ENCODE data around the gene MAP3K19.

GRCh38 chr2:135076556-135076955 lies 29.3 kb upstream of the MAP3K19 start:
- TF ChIP-seq CTCF (IDR thresholded peaks at IDR 0.05; ENCODE audit: borderline replicate concordance, extremely low read depth, low read length, poor library complexity, severe bottlenecking) (no peak), EZH2 (IDR thresholded peaks at IDR 0.05; ENCODE audit: borderline replicate concordance, low read depth, low read length, severe bottlenecking) (no peak)

Data from DND-41 (cell line).